Activated CD4-positive, alpha-beta T cell treated with anti-CD3 and anti-CD28 coated beads, Interleukin-2, amount 50 U/mL, for 1 hour (primary cell): ENCODE measurements around the gene CPED1.
"Not testable (repeated sequence)": the region's sequence is repeated elsewhere in the genome, so short reads cannot be mapped to it uniquely, and the experiment has no call there.

Experiments
- DNase-seq: peaks from one replicate; pipeline ENCODE4 v3.0.0-alpha.2; 2020

CPED1 gene

GRCh38 chr7:121197455-121197854, 208.9 kb downstream of the CPED1 start:
- no peak for DNase-seq

- no peak for DNase-seq
Observed at GRCh38 chr7:121198502-121198901, 210.0 kb downstream of the CPED1 start.

DNA sequence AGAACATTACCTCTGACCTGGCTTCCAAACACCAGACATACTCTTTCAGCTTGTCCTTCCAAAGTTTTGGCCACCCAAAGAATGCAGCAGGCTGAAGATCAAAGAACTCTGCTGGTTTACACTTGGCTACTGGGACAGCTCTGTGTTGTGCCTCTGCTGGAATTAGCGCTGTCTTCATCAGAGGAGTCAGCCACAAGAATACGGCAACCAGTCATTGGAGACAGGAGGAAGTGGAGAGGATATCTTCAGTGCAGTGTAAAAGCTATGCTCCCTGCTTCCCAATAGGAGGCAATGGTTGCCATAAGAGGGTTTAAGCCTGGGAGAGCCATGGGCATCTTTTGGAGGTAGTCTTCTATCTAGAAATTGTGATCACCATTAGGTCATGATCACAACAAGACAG, 213.6 kb downstream of the CPED1 start:
- no peak for DNase-seq

- DNase-seq: no peak
Observed at GRCh38 chr7:121202834-121203233, 214.3 kb downstream of the CPED1 start.

- DNase-seq: no peak
Observed at GRCh38 chr7:121204537-121204936, 216.0 kb downstream of the CPED1 start.

- no peak for DNase-seq
Observed at GRCh38 chr7:121205777-121206176, 217.3 kb downstream of the CPED1 start.

DNA sequence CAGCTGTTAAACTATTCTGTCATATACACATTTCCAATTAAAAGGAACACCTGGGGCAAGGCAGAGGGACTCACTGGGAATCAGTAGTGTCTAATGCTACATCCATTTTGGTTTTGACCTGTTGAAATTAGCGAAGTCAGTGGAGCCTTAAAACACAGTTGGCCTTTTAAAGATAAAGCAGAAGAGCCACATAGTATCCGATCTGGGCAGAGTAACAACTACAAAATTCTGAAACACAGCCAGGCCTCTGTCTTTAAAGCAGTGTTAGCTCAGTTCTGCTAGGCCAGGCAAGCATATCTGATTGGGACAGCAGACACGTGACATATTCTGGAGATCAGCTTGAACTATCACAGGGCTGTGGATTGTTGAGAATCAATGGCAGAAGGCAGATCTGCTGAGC, 222.7 kb downstream of the CPED1 start:
- no peak for DNase-seq

DNA sequence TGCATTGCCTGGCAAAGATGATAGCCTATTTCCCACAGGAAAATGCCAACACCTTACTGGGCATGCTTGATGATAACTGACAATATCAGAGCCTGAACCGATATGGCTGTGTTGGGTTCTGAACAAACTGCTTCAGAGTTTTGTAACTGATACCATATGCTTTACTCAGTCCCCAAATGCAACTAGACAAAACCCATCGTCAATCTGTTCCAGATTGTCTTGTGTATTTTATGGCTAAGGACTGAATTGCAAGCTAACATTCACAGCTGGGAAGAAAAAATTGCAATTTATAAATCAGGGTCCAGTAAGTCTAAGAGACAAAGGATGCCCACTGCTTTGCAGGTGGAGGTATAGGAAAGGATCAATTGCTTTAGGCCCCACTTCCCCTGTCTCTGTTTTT, 223.5 kb downstream of the CPED1 start:
- no peak for DNase-seq

- DNase-seq: no peak
Observed at GRCh38 chr7:121214657-121215056, 226.1 kb downstream of the CPED1 start.

GRCh38 chr7:121219026-121219425, 230.5 kb downstream of the CPED1 start:
- DNase-seq: no peak

DNA sequence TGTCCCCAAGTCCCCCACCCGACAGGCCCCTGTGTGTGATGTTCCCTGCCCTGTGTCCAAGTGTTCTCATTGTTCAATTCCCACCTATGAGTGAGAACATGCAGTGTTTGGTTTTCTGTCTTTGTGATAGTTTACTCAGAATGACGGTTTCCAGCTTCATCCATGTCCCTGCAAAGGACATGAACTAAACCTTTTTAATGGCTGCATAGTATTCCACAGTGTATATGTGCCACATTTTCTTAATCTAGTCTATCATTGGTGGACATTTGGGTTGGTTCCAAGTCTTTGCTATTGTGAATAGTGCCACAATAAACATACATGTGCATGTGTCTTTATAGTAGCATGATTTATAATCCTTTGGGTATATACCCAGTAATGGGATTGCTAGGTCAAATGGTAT, 232.6 kb downstream of the CPED1 start:
- DNase-seq: not testable (repeated sequence)

GRCh38 chr7:121228779-121229178, 240.3 kb downstream of the CPED1 start:
- DNase-seq: no peak

GRCh38 chr7:121235201-121235600, 246.7 kb downstream of the CPED1 start:
- DNase-seq: no peak

- no peak for DNase-seq
Observed at GRCh38 chr7:121237601-121238000, 249.1 kb downstream of the CPED1 start.

DNA sequence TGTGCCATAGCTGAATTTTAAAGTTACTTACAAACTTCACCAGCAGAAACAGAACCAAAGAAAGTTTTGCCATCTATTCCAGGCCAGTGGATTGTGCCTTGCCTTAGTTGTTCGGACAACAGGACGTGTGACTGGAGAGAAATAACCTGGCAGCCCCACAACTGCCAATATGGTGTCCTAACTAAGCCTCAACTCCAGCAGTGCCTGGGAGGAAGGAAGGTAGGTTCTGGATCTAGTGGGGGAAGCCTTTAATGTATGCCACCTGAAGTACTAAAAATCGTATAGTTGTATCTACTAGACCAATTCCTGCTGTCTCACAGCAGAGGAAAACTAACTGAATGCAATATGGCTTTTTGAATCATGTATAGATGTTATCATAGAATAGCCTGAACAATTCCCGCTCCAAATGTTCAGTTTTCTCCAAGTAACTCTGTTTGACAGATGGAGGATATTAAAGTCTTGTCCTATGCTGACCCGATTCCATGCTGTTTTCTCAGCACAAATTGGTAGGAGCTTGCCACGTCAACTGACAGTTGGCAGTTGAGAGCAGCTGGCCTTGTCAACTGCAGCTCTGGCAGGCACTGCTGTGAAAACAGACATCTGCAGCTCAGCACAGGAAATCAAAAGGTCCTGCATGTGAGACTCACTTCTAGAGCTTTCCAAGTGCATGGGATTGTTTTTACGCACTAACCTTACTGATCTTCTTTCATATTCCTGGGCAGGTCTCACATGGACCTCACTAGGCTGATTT, 255.8 kb downstream of the CPED1 start:
- no peak for DNase-seq

- DNase-seq: not testable (repeated sequence)
Observed at GRCh38 chr7:121251367-121251766, 262.9 kb downstream of the CPED1 start.

DNA sequence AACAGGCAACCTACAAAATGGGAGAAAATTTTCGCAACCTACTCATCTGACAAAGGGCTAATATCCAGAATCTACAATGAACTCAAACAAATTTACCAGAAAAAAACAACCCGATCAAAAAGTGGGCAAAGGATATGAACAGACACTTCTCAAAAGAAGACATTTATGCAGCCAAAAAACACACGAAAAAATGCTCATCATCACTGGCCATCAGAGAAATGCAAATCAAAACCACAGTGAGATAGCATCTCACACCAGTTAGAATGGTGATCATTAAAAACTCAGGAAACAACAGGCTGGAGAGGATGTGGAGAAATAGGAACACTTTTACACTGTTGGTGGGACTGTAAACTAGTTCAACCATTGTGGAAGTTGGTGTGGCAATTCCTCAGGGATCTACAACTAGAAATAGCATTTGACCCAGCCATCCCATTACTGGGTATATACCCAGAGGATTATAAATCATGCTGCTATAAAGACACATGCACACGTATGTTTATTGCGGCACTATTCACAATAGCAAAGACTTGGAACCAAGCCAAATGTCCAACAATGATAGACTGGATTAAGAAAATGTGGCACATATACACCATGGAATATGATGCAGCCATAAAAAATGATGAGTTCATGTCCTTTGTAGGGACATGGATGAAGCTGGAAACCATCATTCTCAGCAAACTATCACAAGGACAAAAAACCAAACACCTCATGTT, 264.2 kb downstream of the CPED1 start:
- DNase-seq: not testable (repeated sequence)

- no peak for DNase-seq
Observed at GRCh38 chr7:121259826-121260225, 271.3 kb downstream of the CPED1 start.

DNA sequence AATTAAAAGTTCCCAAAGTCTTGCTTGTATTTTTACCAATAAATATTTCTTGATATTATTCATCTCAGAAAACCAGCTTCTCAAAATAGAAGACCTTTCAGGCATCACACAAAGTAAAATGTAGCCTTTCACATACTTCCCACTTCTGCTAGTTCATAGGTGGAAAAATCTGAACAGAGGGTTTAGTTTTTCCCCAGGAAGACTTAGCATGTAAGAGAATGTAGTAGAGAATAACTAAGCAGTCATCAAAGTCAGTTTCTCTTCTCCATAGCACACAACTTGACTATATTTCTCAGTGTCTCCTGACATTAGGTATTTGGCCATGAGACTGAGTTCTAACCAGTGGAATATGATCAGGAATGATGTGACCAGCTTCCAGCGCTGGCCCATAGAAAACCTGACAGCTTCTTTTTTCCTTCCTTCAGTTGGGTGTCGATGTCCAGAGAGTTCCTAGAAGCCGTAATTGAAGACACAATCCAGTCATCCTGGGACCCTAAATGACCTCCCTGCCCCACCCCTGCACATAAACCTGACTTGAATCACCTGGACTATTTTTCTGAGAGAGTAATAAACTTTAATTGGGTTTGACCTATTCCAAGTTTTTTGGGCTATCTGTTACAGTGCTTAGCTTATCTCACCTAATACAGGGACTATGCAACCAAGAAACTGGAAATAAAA, 272.8 kb downstream of the CPED1 start:
- DNase-seq: no peak

DNA sequence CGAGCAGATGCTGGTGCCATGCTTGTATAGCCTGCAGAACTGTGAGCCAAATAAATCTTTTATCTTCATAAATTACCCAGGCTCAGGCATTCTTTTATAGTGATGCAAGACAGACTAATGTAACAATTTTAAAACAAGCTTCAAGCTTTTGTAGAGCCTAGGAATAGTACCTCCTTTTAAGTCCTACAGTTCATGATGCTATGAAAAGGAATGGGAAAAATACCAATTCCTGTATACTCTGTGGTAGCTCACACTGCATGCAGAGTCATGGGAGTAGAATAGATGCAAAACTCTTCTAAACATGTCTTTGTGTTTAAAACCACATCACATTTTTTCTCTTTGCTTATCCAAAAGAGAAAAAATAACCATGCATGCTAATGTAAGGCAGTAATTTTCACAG, 273.7 kb downstream of the CPED1 start:
- DNase-seq: no peak

DNA sequence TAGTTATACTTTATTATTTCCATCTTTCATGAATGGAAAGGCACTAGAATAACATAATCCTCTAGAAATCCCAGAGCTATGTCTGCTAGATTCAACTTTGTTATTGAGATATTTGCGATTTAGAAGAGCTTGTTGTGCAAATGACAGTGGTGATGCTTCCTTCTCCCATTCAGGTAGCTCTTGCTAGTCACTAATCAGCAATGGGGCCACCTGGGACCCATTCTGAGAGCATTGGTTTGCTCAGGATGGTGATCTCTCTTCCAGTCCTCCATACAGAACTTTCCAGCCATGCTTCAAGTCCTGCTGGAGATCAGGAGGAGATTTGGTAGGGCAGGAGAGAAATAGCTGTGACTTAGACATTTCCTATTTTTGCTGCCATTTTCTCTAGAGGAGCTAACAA, 274.5 kb downstream of the CPED1 start:
- no peak for DNase-seq

GRCh38 chr7:121266307-121266894, 277.9 kb downstream of the CPED1 start:
- DNase-seq: no peak

DNA sequence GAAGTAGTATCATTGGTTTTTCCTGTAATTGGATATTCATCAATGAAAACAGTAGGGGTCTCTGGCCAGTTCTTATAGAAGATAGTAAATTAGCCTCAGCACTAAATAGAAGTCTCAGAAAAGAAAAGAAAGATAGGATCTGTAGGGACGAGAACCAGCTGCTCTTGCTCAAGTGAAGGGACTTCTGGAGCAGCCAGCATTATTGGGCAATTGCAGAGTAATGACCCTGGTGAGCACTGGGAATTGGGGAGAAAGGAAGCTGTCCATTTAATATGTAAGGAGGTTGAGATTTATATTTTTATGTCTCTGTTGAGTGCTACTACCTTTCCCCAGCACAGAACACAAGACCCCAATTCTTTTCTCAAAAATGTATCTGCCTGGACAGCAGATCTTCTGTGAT, 279.1 kb downstream of the CPED1 start:
- DNase-seq: no peak

- DNase-seq: no peak
Observed at GRCh38 chr7:121269798-121270197, 281.3 kb downstream of the CPED1 start.
